Glutamatergic neuron (in vitro differentiated cells): ENCODE measurements around the gene TEX261. TPM values are rescaled to one million over a fixed set of nuclear protein-coding genes. Genes with fewer than 3 reads are reported as not detected.

Source experiments
- DNase-seq: peaks from one replicate; pipeline ENCODE4 v3.0.0; 2022
- H3K27ac Mint-ChIP-seq: one replicate; pipeline ENCODE4 v1.8.0; 2020; ENCODE audit warnings: mild to moderate bottlenecking, mixed read lengths, inconsistent platforms; ENCODE audit not compliant: unreplicated experiment
- H3K27me3 Mint-ChIP-seq: one replicate; pipeline ENCODE4 v1.8.0; 2020; ENCODE audit warnings: mild to moderate bottlenecking, moderate library complexity, mixed read lengths, inconsistent platforms; ENCODE audit not compliant: unreplicated experiment
- H3K36me3 Mint-ChIP-seq: one replicate; pipeline ENCODE4 v1.8.0; 2020; ENCODE audit warnings: mild to moderate bottlenecking, mixed read lengths, inconsistent platforms; ENCODE audit not compliant: unreplicated experiment
- H3K4me1 Mint-ChIP-seq: one replicate; pipeline ENCODE4 v1.8.0; 2020; ENCODE audit warnings: mild to moderate bottlenecking, low read depth, mixed read lengths, inconsistent platforms; ENCODE audit not compliant: unreplicated experiment
- H3K4me3 Mint-ChIP-seq: one replicate; pipeline ENCODE4 v1.8.0; 2020; ENCODE audit warnings: mild to moderate bottlenecking, mixed read lengths, inconsistent platforms; ENCODE audit not compliant: unreplicated experiment
- H3K9me3 Mint-ChIP-seq: one replicate; pipeline ENCODE4 v1.8.0; 2020; ENCODE audit warnings: mild to moderate bottlenecking, moderate library complexity, mixed read lengths, inconsistent platforms; ENCODE audit not compliant: unreplicated experiment
- CTCF ChIP-seq: fragments of 200-600 bp; sonication (generic); IDR thresholded peaks from one replicate; pipeline ENCODE4 v1.5.0; 2021; ENCODE audit not compliant: partially characterized antibody, unreplicated experiment
- total RNA-seq: library from RNA; stranded (reverse); fragmentation: NEBNext Ultra II Directional; extraction: Animal tissue kit (Norgen Biotek cat#: 25700); gene quantifications from one replicate; pipeline ENCODE4 v1.2.1, GENCODE V29; 2021; ENCODE audit not compliant: unreplicated experiment

The TEX261 gene
- total RNA-seq, 1 donor from 2014 or later: 43.0 TPM

DNA sequence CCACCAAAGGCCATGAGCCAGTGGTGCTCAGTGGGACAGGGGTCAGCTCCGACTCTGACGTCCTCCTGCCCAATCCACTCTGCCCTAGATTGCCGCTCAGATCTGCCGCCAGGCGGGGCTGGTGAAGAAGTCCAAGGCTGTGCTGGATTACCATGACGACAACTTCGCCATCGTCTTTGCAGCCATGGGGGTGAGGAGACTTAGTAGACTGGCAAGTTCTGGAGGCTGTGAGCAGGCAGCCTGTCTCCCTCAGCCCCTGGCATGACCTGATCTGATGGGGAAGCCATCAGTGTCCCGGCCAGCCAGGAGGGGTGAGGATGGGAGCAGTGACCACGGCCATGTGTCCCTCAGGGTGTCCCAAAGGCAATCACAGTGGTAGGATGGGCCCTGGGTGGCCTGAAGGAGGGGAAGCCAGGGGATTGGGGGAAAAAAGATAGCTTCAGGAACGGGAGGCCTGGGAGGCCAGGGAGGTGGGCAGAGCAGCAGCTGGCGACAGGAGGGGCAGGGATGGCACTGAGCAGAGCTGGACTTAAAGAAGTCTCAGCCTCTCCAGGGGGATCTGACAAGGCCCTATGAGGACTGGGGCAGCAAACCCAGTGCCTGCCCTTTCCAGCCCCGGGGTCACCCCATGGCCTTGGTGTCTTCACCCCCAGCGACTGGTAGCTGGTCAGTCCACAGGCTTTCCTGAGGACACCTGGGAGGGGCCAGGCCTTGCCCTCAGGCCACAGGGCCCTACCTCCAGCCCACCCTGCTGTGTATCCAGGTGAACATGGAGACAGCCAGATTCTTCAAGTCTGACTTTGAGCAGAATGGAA lies 33.6 kb downstream of the TEX261 start:
- no peak overlapping the region for H3K4me3 Mint-ChIP-seq
- H3K36me3 Mint-ChIP-seq: no peaks in the 10 kb centered on the region
- peaks cover 1% of the 10 kb centered on the region for H3K4me1 Mint-ChIP-seq
- peaks cover 19% of the 10 kb centered on the region for H3K27me3 Mint-ChIP-seq
- DNase-seq: no peak
- no peak for TF ChIP-seq CTCF
- H3K9me3 Mint-ChIP-seq: peaks cover 2% of the 10 kb centered on the region
- H3K27ac Mint-ChIP-seq: no peak overlapping the region

- DNase-seq: no peak
- no peak overlapping the region for H3K27ac Mint-ChIP-seq
- peaks cover 2% of the 10 kb centered on the region for H3K9me3 Mint-ChIP-seq
- no peak overlapping the region for H3K4me3 Mint-ChIP-seq
- no peaks in the 10 kb centered on the region for H3K36me3 Mint-ChIP-seq
- H3K4me1 Mint-ChIP-seq: peaks cover under 1% of the 10 kb centered on the region
- peaks cover 17% of the 10 kb centered on the region for H3K27me3 Mint-ChIP-seq
- peak; percentile 29 for TF ChIP-seq CTCF
Measured at GRCh38 chr2:70959851-70960832, 34.5 kb downstream of the TEX261 start.

- Mint-ChIP-seq H3K27me3 (peaks cover 15% of the 10 kb centered on the region), H3K4me3 (no peak overlapping the region), H3K27ac (no peak overlapping the region), H3K4me1 (no peaks in the 10 kb centered on the region), H3K9me3 (peaks cover 2% of the 10 kb centered on the region), H3K36me3 (no peaks in the 10 kb centered on the region)
- DNase-seq: no peak
- no peak for TF ChIP-seq CTCF
Measured at GRCh38 chr2:70959271-70959761, 35.4 kb downstream of the TEX261 start.

GRCh38 chr2:70958759-70959158 lies 35.9 kb downstream of the TEX261 start:
- DNase-seq: no peak
- TF ChIP-seq CTCF: no peak
- H3K4me3 Mint-ChIP-seq: no peak overlapping the region
- no peak overlapping the region for H3K27ac Mint-ChIP-seq
- H3K27me3 Mint-ChIP-seq: peaks cover 16% of the 10 kb centered on the region
- peaks cover 2% of the 10 kb centered on the region for H3K9me3 Mint-ChIP-seq
- H3K4me1 Mint-ChIP-seq: no peaks in the 10 kb centered on the region
- H3K36me3 Mint-ChIP-seq: no peaks in the 10 kb centered on the region
